ENCODE results near the gene NSMCE3.

DNA sequence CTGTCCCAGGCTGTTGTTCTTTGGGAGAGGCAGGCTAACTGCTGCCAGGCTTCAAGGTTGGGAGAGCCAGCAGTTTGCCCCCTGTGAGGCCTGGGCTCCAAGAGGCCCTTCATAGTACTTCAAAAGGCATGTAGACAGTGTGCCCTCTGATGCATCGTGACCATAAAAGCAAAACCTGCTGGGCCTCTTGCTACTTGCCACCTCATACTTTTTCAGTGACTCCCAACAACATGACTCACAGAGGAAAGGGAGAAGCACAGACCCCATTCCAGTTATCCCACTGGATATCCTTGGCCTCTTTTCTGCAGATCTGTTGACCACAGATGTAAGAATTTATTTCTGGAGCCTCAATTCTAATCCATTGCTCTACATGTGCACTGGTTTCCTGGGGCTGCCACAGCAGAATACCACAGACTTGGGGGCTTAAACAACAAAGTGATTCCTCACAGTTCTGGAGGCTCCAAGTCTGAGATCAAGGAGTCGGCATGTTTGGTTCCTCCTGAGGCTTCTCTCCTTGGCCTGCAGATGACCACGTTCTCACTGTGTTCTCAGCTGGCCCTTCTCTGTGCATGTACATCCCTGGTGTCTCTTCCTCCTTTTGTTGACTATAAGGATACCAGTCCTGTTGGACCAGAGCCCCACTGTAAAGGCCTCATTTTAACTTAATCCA is 8.9 kb upstream of the NSMCE3 start:
- TF ChIP-seq, protein P1, sequence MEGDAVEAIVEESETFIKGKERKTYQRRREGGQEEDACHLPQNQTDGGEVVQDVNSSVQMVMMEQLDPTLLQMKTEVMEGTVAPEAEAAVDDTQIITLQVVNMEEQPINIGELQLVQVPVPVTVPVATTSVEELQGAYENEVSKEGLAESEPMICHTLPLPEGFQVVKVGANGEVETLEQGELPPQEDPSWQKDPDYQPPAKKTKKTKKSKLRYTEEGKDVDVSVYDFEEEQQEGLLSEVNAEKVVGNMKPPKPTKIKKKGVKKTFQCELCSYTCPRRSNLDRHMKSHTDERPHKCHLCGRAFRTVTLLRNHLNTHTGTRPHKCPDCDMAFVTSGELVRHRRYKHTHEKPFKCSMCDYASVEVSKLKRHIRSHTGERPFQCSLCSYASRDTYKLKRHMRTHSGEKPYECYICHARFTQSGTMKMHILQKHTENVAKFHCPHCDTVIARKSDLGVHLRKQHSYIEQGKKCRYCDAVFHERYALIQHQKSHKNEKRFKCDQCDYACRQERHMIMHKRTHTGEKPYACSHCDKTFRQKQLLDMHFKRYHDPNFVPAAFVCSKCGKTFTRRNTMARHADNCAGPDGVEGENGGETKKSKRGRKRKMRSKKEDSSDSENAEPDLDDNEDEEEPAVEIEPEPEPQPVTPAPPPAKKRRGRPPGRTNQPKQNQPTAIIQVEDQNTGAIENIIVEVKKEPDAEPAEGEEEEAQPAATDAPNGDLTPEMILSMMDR (IDR thresholded peaks at IDR 0.05; ENCODE audit: low read depth, low read length, missing input control) = no peak
- TF ChIP-seq RAD21 (IDR thresholded peaks at IDR 0.05) = no peak
- TF ChIP-seq HNF4G (IDR thresholded peaks at IDR 0.05) = no peak
- TF ChIP-seq, protein P2, sequence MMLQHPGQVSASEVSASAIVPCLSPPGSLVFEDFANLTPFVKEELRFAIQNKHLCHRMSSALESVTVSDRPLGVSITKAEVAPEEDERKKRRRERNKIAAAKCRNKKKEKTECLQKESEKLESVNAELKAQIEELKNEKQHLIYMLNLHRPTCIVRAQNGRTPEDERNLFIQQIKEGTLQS (IDR thresholded peaks at IDR 0.05) = no peak
- TF ChIP-seq TAF1 (conservative IDR thresholded peaks at IDR 0.05) = no peak
- no peak for TF ChIP-seq FOXA1 (IDR thresholded peaks at IDR 0.05)
- no peak for TF ChIP-seq JUND (IDR thresholded peaks at IDR 0.05)
- TF ChIP-seq, protein P3, sequence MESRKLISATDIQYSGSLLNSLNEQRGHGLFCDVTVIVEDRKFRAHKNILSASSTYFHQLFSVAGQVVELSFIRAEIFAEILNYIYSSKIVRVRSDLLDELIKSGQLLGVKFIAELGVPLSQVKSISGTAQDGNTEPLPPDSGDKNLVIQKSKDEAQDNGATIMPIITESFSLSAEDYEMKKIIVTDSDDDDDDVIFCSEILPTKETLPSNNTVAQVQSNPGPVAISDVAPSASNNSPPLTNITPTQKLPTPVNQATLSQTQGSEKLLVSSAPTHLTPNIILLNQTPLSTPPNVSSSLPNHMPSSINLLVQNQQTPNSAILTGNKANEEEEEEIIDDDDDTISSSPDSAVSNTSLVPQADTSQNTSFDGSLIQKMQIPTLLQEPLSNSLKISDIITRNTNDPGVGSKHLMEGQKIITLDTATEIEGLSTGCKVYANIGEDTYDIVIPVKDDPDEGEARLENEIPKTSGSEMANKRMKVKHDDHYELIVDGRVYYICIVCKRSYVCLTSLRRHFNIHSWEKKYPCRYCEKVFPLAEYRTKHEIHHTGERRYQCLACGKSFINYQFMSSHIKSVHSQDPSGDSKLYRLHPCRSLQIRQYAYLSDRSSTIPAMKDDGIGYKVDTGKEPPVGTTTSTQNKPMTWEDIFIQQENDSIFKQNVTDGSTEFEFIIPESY (IDR thresholded peaks at IDR 0.05) = no peak
- no peak for TF ChIP-seq SP1 (IDR thresholded peaks at IDR 0.05)
- TF ChIP-seq, protein P4, sequence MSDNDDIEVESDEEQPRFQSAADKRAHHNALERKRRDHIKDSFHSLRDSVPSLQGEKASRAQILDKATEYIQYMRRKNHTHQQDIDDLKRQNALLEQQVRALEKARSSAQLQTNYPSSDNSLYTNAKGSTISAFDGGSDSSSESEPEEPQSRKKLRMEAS (IDR thresholded peaks at IDR 0.05) = no peak
- TF ChIP-seq, protein P5, sequence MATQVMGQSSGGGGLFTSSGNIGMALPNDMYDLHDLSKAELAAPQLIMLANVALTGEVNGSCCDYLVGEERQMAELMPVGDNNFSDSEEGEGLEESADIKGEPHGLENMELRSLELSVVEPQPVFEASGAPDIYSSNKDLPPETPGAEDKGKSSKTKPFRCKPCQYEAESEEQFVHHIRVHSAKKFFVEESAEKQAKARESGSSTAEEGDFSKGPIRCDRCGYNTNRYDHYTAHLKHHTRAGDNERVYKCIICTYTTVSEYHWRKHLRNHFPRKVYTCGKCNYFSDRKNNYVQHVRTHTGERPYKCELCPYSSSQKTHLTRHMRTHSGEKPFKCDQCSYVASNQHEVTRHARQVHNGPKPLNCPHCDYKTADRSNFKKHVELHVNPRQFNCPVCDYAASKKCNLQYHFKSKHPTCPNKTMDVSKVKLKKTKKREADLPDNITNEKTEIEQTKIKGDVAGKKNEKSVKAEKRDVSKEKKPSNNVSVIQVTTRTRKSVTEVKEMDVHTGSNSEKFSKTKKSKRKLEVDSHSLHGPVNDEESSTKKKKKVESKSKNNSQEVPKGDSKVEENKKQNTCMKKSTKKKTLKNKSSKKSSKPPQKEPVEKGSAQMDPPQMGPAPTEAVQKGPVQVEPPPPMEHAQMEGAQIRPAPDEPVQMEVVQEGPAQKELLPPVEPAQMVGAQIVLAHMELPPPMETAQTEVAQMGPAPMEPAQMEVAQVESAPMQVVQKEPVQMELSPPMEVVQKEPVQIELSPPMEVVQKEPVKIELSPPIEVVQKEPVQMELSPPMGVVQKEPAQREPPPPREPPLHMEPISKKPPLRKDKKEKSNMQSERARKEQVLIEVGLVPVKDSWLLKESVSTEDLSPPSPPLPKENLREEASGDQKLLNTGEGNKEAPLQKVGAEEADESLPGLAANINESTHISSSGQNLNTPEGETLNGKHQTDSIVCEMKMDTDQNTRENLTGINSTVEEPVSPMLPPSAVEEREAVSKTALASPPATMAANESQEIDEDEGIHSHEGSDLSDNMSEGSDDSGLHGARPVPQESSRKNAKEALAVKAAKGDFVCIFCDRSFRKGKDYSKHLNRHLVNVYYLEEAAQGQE (IDR thresholded peaks at IDR 0.05) = no peak
